GM23338 (cell line): ENCODE results near the gene SFMBT2.

ENCODE experiments used
- EZH2phosphoT487 ChIP-seq: fragments of 200-600 bp; sonication (generic); IDR thresholded peaks from one replicate; pipeline ENCODE4 v1.8.1; 2018; ENCODE audit warnings: antibody characterized with exemption; ENCODE audit not compliant: unreplicated experiment
- POLR2AphosphoS5 ChIP-seq: IDR thresholded peaks from 2 replicates; pipeline ENCODE4 v1.6.1; 2016; ENCODE audit warnings: antibody characterized with exemption, low read depth
- TF ChIP-seq, protein P1 (sequence below), 2 experiments: fragments of 200-600 bp in 1 of 2; sonication (generic) in 1 of 2; conservative IDR thresholded peaks; 2 replicates each; pipeline versions ENCODE4 v1.5.1 to v1.6.1; 2016 to 2017; ENCODE audit warnings: antibody characterized with exemption in 2 of 2, low read depth in 2 of 2, mild to moderate bottlenecking in 2 of 2, moderate library complexity in 1 of 2
- TF ChIP-seq, protein P2 (sequence below): fragments of 250-450 bp; sonication (Bioruptor Pico); IDR thresholded peaks from 2 replicates; pipeline ENCODE4 v1.5.0; 2020; ENCODE audit warnings: mild to moderate bottlenecking, moderate library complexity

DNA sequence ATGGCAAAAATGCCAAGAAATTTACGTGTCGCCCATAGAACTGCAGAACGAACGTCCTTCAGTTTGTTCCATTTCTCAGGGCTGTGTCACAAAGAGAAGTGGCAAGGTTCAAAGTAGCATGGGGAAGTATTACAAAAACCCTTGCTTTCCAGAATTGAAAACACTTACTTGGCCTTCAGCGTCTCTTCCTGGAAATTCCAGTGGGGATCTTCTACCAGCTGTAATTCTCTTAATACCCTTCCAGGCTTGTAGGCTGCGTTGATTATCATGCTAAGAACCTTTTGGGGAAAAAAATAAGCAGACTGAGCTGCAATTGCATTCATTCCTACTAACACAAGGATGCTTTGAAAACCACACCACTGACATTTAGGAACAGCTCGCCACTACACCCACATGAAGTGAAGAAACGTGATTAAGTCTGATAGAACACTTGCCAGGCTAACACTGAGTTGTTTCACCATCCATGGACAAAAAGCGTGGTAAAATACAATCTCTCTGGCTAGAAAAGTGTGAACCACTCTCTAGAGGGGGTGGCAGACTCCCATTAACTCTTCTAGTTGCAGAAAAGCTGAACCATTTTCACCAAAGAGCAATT is 222.3 kb downstream of the SFMBT2 start:
- no peak for TF ChIP-seq POLR2AphosphoS5
- TF ChIP-seq, protein P1, sequence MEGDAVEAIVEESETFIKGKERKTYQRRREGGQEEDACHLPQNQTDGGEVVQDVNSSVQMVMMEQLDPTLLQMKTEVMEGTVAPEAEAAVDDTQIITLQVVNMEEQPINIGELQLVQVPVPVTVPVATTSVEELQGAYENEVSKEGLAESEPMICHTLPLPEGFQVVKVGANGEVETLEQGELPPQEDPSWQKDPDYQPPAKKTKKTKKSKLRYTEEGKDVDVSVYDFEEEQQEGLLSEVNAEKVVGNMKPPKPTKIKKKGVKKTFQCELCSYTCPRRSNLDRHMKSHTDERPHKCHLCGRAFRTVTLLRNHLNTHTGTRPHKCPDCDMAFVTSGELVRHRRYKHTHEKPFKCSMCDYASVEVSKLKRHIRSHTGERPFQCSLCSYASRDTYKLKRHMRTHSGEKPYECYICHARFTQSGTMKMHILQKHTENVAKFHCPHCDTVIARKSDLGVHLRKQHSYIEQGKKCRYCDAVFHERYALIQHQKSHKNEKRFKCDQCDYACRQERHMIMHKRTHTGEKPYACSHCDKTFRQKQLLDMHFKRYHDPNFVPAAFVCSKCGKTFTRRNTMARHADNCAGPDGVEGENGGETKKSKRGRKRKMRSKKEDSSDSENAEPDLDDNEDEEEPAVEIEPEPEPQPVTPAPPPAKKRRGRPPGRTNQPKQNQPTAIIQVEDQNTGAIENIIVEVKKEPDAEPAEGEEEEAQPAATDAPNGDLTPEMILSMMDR (conservative IDR thresholded peaks at IDR 0.05; ENCODE audit: low read depth in 2 of 2) = no peak
- no peak for TF ChIP-seq EZH2phosphoT487
- TF ChIP-seq, protein P2, sequence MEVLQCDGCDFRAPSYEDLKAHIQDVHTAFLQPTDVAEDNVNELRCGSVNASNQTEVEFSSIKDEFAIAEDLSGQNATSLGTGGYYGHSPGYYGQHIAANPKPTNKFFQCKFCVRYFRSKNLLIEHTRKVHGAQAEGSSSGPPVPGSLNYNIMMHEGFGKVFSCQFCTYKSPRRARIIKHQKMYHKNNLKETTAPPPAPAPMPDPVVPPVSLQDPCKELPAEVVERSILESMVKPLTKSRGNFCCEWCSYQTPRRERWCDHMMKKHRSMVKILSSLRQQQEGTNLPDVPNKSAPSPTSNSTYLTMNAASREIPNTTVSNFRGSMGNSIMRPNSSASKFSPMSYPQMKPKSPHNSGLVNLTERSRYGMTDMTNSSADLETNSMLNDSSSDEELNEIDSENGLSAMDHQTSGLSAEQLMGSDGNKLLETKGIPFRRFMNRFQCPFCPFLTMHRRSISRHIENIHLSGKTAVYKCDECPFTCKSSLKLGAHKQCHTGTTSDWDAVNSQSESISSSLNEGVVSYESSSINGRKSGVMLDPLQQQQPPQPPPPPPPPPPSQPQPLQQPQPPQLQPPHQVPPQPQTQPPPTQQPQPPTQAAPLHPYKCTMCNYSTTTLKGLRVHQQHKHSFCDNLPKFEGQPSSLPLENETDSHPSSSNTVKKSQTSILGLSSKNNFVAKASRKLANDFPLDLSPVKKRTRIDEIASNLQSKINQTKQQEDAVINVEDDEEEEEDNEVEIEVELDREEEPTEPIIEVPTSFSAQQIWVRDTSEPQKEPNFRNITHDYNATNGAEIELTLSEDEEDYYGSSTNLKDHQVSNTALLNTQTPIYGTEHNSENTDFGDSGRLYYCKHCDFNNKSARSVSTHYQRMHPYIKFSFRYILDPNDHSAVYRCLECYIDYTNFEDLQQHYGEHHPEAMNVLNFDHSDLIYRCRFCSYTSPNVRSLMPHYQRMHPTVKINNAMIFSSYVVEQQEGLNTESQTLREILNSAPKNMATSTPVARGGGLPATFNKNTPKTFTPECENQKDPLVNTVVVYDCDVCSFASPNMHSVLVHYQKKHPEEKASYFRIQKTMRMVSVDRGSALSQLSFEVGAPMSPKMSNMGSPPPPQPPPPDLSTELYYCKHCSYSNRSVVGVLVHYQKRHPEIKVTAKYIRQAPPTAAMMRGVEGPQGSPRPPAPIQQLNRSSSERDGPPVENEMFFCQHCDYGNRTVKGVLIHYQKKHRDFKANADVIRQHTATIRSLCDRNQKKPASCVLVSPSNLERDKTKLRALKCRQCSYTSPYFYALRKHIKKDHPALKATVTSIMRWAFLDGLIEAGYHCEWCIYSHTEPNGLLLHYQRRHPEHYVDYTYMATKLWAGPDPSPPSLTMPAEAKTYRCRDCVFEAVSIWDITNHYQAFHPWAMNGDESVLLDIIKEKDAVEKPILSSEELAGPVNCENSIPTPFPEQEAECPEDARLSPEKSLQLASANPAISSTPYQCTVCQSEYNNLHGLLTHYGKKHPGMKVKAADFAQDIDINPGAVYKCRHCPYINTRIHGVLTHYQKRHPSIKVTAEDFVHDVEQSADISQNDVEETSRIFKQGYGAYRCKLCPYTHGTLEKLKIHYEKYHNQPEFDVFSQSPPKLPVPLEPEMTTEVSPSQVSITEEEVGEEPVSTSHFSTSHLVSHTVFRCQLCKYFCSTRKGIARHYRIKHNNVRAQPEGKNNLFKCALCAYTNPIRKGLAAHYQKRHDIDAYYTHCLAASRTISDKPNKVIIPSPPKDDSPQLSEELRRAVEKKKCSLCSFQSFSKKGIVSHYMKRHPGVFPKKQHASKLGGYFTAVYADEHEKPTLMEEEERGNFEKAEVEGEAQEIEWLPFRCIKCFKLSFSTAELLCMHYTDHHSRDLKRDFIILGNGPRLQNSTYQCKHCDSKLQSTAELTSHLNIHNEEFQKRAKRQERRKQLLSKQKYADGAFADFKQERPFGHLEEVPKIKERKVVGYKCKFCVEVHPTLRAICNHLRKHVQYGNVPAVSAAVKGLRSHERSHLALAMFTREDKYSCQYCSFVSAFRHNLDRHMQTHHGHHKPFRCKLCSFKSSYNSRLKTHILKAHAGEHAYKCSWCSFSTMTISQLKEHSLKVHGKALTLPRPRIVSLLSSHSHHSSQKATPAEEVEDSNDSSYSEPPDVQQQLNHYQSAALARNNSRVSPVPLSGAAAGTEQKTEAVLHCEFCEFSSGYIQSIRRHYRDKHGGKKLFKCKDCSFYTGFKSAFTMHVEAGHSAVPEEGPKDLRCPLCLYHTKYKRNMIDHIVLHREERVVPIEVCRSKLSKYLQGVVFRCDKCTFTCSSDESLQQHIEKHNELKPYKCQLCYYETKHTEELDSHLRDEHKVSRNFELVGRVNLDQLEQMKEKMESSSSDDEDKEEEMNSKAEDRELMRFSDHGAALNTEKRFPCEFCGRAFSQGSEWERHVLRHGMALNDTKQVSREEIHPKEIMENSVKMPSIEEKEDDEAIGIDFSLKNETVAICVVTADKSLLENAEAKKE (CRISPR knock-in tag) = no peak
